Heart right ventricle (tissue), 16 donors: ENCODE measurements around the gene OR8G1. TPM values are rescaled to one million over a fixed set of nuclear protein-coding genes. Genes with fewer than 3 reads are reported as not detected.
A peak's percentile ranks its signal among the peaks of the same experiment; 100 is the strongest.

Source experiments
- ATAC-seq, 8 donors: fragments of 200-7000 bp; cut with Tn5 transposase; one replicate each; pipeline ENCODE4 v1.9.1; 2020; ENCODE audit warnings: mild to moderate bottlenecking in 8 of 8, moderate library complexity in 8 of 8, moderate number of reproducible peaks in 1 of 8
- DNase-seq, 2 donors: peaks; one replicate each; pipeline ENCODE4 v3.0.0-alpha.2; 2020
- H3K27ac ChIP-seq, 10 donors: fragments of 200-600 bp; sonication (generic) in 2 of 10; one replicate each; pipeline versions ENCODE4 v1.5.0 to v1.8.0; 2020 to 2022; ENCODE audit warnings: mild to moderate bottlenecking in 3 of 10
- H3K27me3 ChIP-seq, 7 donors: fragments of 200-600 bp; one replicate each; pipeline ENCODE4 v1.8.0; 2021 to 2022; ENCODE audit warnings: mild to moderate bottlenecking in 2 of 7
- H3K36me3 ChIP-seq, 9 donors: fragments of 200-600 bp; sonication (generic) in 1 of 9; one replicate each; pipeline versions ENCODE4 v1.5.0 to v1.8.0; 2020 to 2022; ENCODE audit warnings: mild to moderate bottlenecking in 2 of 9
- H3K4me1 ChIP-seq, 9 donors: fragments of 200-600 bp; sonication (generic) in 1 of 9; one replicate each; pipeline versions ENCODE4 v1.5.0 to v1.8.0; 2020 to 2022; ENCODE audit warnings: mild to moderate bottlenecking in 4 of 9
- H3K4me3 ChIP-seq, 10 donors: fragments of 200-600 bp; sonication (generic) in 2 of 10; one replicate each; pipeline versions ENCODE4 v1.5.0 to v1.8.0; 2020 to 2022; ENCODE audit warnings: mild to moderate bottlenecking in 7 of 10, moderate library complexity in 2 of 10
- H3K9me3 ChIP-seq, 11 donors: fragments of 200-600 bp in 10 of 11; sonication (generic) in 2 of 11; one replicate each; pipeline versions ENCODE4 v1.5.0 to v1.8.0; 2013 to 2022; ENCODE audit warnings: mild to moderate bottlenecking in 2 of 11, control low read depth in 1 of 11, moderate library complexity in 1 of 11
- CTCF ChIP-seq, 9 donors: fragments of 200-600 bp; sonication (generic) in 2 of 9; IDR thresholded peaks; one replicate each; pipeline versions ENCODE4 v1.5.0 to v1.8.0; 2021 to 2022; ENCODE audit warnings: antibody characterized with exemption in 9 of 9, mild to moderate bottlenecking in 5 of 9, moderate library complexity in 1 of 9
- WGBS, 2 donors: extraction: QIAGEN DNeasy Blood & Tissue Kit; methylation state at CpG; one replicate each; pipeline ENCODE4 v1.1.7; 2013; ENCODE audit warnings: inconsistent platforms in 1 of 2; 5-methylcytosine and 5-hydroxymethylcytosine counted together
- intact Hi-C, 10 donors: fragments of 100-400 bp; cut with DNase I; formaldehyde crosslinking; loops; one replicate each; pipeline versions ENCODE4 v1.11.1 to v1.14.2; 2022
- polyA plus RNA-seq, 2 donors: library from polyadenylated mRNA; stranded (reverse); fragments of 200-250 nt; gene quantifications; one replicate each; pipeline ENCODE4 v1.2.3, GENCODE V29; 2013
- total RNA-seq, 10 donors: library from RNA; stranded (reverse); fragmentation: NEBNext Ultra II Directional in 3 of 10; extraction: Animal tissue kit (Norgen Biotek cat#: 25700) in 3 of 10; gene quantifications; one replicate each; pipeline versions ENCODE4 v1.2.1 to v1.2.4, GENCODE V29; 2021 to 2023
- donor health status: Arrhythmogenic right ventricular cardiomyopathy.
- donor health status: ischemic (EF 13 %, LVEDD 7.1; RV severe dilation, severe dysfunction).
- donor health status: healthy with polysubstance abuse.
- donor health status: DM: no; HTN: yes; CAD: no.
- donor health status: DM: no; HTN: no; CAD: no.
- donor health status: ischemic (EF 25% LVEDD 6.9; RV normal size, moderate dysfunction).
- donor health status: ischemic (EF 25% LVEDD 5.7; RV mildly dilated, moderate dysfunction).
- donor health status: healthy.
- donor health status: DM: yes; HTN: yes; CAD: no.
- donor health status: Ischemic cardiomyopathy.
- donor health status: ischemic (EF 35%, LVEDD 5.7; RV mildly dilated, moderate dysfunction).
- donor health status: nonischemic (EF 11% LVEDD 7.7; RV severe dilation, severe dysfunction).
- donor health status: DM: yes; HTN: yes; CAD: no.
- donor health status: PGD.
- donor health status: ischemic (EF 29% LVEDD 5.4; RV normal size, mild dysfunction).
- donor health status: nonischemic (EF 23%, LVEDD 6.1; RV moderate dilation, normal function).

Gene OR8G1
- total and polyA plus RNA-seq, 12 donors, result not detected

DNA sequence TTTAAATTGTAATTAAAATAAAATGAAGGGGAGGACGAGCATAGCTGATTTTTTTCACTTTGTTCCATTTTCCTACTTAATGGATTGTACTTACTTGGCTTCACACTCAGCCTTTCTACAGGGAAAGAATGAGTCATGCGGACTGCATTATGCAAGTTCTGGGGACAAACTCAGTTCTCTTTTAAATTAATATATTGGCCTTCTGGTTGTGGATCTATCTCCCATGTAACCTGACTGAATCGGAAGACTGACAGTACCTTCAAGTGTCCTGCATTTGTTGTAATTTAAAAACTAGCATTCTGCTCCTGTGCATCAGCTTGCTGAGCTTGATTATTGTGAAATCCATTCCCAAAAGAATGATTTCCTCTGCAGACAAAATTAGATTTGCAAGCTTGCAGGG, 60.7 kb downstream of the OR8G1 start:
- no peak overlapping the region for H3K4me3 ChIP-seq
- no peak overlapping the region for H3K27ac ChIP-seq
- intact Hi-C loops, result no loop called here
- H3K36me3 ChIP-seq, result no peaks in the 10 kb centered on the region
- H3K9me3 ChIP-seq, result peaks cover 0 to 6% (median 0%) of the 10 kb centered on the region in 11 donors
- H3K27me3 ChIP-seq, result no peaks in the 10 kb centered on the region
- TF ChIP-seq CTCF (IDR thresholded peaks at IDR 0.05), result no peak
- H3K4me1 ChIP-seq, result peaks cover 0 to 4% (median 0%) of the 10 kb centered on the region in 9 donors
- no peak for DNase-seq
- peak in 1 of 8 donors; percentile 57 for ATAC-seq
- WGBS, 2 donors, result 78 to 84% methylated on average over 3 of the region's 3 CpGs

- DNase-seq (no peak), ATAC-seq (no peak)
- no peaks in the 10 kb centered on the region for H3K27me3 ChIP-seq
- H3K36me3 ChIP-seq, result no peaks in the 10 kb centered on the region
- H3K4me1 ChIP-seq, result peaks cover 0 to 4% (median 0%) of the 10 kb centered on the region in 9 donors
- no peak for TF ChIP-seq CTCF (IDR thresholded peaks at IDR 0.05)
- H3K27ac ChIP-seq, result no peak overlapping the region
- intact Hi-C loops, result no loop called here
- peaks cover 0 to 6% (median 0%) of the 10 kb centered on the region in 11 donors for H3K9me3 ChIP-seq
- no peak overlapping the region for H3K4me3 ChIP-seq
- WGBS, 2 donors, result 48 to 53% methylated on average over 3 of the region's 3 CpGs
Observed at GRCh38 chr11:124302347-124303125, 61.6 kb downstream of the OR8G1 start.

Other genes with a start within 250 kb of the OR8G1 start
- gene OR10G6, start 245.9 kb upstream of the OR8G1 start, total RNA-seq, result not detected
- not detected for gene OR10G6, start 245.9 kb upstream of the OR8G1 start, polyA plus RNA-seq
- gene OR10G4, start 228.1 kb upstream of the OR8G1 start, total RNA-seq, result not detected
- not detected for gene OR10G4, start 228.1 kb upstream of the OR8G1 start, polyA plus RNA-seq
- not detected for gene OR10G9, start 218.1 kb upstream of the OR8G1 start, total RNA-seq
- not detected for gene OR10G9, start 218.1 kb upstream of the OR8G1 start, polyA plus RNA-seq
- gene OR10G8, start 214.3 kb upstream of the OR8G1 start, total RNA-seq, result not detected
- not detected for gene OR10G8, start 214.3 kb upstream of the OR8G1 start, polyA plus RNA-seq
- gene OR10G7, start 199.8 kb upstream of the OR8G1 start, total RNA-seq, result not detected
- not detected for gene OR10G7, start 199.8 kb upstream of the OR8G1 start, polyA plus RNA-seq
- gene VWA5A, start 125.6 kb upstream of the OR8G1 start, total RNA-seq, result 1 to 10 TPM; 1.6 to 8.8 (median 3.6) TPM
- 1 to 10 TPM; 1.2 to 1.6 TPM for gene VWA5A, start 125.6 kb upstream of the OR8G1 start, polyA plus RNA-seq
- gene OR10D3, start 57.8 kb upstream of the OR8G1 start, total RNA-seq, result not detected
- gene OR10D3, start 57.8 kb upstream of the OR8G1 start, polyA plus RNA-seq, result not detected
- gene OR8G5, start 15.3 kb downstream of the OR8G1 start, total RNA-seq, result not detected
- not detected for gene OR8G5, start 15.3 kb downstream of the OR8G1 start, polyA plus RNA-seq
- not detected for gene OR8D1, start 72.9 kb downstream of the OR8G1 start, total RNA-seq
- gene OR8D1, start 72.9 kb downstream of the OR8G1 start, polyA plus RNA-seq, result not detected
- gene OR8D2, start 79.1 kb downstream of the OR8G1 start, total RNA-seq, result not detected
- gene OR8D2, start 79.1 kb downstream of the OR8G1 start, polyA plus RNA-seq, result not detected
- gene OR8B2, start 143.4 kb downstream of the OR8G1 start, total RNA-seq, result not detected
- not detected for gene OR8B2, start 143.4 kb downstream of the OR8G1 start, polyA plus RNA-seq
- not detected for gene OR8B3, start 157.9 kb downstream of the OR8G1 start, total RNA-seq
- not detected for gene OR8B3, start 157.9 kb downstream of the OR8G1 start, polyA plus RNA-seq
- not detected for gene OR8B4, start 183.8 kb downstream of the OR8G1 start, total RNA-seq
- not detected for gene OR8B4, start 183.8 kb downstream of the OR8G1 start, polyA plus RNA-seq
- not detected for gene OR8B8, start 204.6 kb downstream of the OR8G1 start, total RNA-seq
- not detected for gene OR8B8, start 204.6 kb downstream of the OR8G1 start, polyA plus RNA-seq